C4-2B (cell line): ENCODE measurements around the gene TMEM200B.

Experiments used
- CTCF ChIP-seq: fragments of 450-650 bp; conservative IDR thresholded peaks from 2 replicates; pipeline ENCODE4 v1.5.1; 2017; ENCODE audit warnings: mild to moderate bottlenecking
- ZFX ChIP-seq: fragments of 450-650 bp; IDR thresholded peaks from 2 replicates; pipeline ENCODE4 v1.6.1; 2017

GRCh38 chr1:29172415-29172939 lies 48.8 kb upstream of the TMEM200B start:
- TF ChIP-seq ZFX (no peak), CTCF (no peak)
